Chondrocyte (in vitro differentiated cells): Measurements from ENCODE around the gene IL1R2. TPM values are rescaled to one million over a fixed set of nuclear protein-coding genes. Genes with fewer than 3 reads are reported as not detected.

Experiments
- DNase-seq: peaks from one replicate; pipeline ENCODE4 v3.0.0; 2021; ENCODE audit warnings: mixed read lengths, low spot score
- H3K27ac Mint-ChIP-seq: one replicate; pipeline ENCODE4 v1.8.0; 2021; ENCODE audit warnings: mild to moderate bottlenecking, moderate library complexity, mixed read lengths; ENCODE audit not compliant: unreplicated experiment
- H3K27me3 Mint-ChIP-seq: 2 replicates; pipeline ENCODE4 v1.8.0; 2021; ENCODE audit warnings: low read depth, mixed read lengths
- H3K36me3 Mint-ChIP-seq: 2 replicates; pipeline ENCODE4 v1.8.0; 2021; ENCODE audit warnings: low read depth, mixed read lengths
- H3K4me1 Mint-ChIP-seq: 2 replicates; pipeline ENCODE4 v1.8.0; 2021; ENCODE audit warnings: low read depth, mild to moderate bottlenecking, mixed read lengths
- H3K4me3 Mint-ChIP-seq: one replicate; pipeline ENCODE4 v1.8.0; 2021; ENCODE audit warnings: mild to moderate bottlenecking, moderate library complexity, mixed read lengths; ENCODE audit not compliant: unreplicated experiment
- H3K9me3 Mint-ChIP-seq: 2 replicates; pipeline ENCODE4 v1.8.0; 2021; ENCODE audit warnings: low read depth, mixed read lengths
- total RNA-seq: library from RNA; stranded (reverse); gene quantifications from 3 replicates; pipeline ENCODE4 v1.2.1, GENCODE V29; 2021
- TF ChIP-seq, protein P1 (sequence below): fragments of 200-600 bp; sonication (generic); IDR thresholded peaks from 2 replicates; pipeline ENCODE4 v1.5.0; 2021; ENCODE audit warnings: antibody characterized with exemption, mild to moderate bottlenecking, moderate library complexity

IL1R2 gene
- total RNA-seq, 1 donor from 2014 or later: not detected

DNA sequence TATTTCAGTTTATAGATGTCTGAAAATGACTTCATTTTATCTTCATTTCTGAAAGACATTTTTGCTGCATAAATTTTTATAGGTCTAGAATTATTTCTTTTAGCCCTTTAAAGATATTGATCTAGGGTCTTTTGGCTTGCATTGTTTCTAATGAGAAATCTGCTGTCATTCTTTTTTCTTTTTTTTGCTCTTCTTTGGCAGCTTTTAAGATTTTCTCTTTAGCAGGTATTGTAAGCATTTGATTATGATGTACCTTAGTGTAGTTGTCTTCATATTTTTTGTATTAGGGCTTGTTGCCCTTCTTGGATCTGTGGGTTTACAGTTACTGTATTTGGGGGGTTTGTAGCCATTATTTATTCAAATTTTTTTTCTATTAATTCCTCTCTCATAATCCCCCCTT is 84.8 kb downstream of the IL1R2 start:
- H3K27ac Mint-ChIP-seq: no peak overlapping the region
- DNase-seq: no peak
- peaks cover 3% of the 10 kb centered on the region for H3K9me3 Mint-ChIP-seq
- TF ChIP-seq, protein P1, sequence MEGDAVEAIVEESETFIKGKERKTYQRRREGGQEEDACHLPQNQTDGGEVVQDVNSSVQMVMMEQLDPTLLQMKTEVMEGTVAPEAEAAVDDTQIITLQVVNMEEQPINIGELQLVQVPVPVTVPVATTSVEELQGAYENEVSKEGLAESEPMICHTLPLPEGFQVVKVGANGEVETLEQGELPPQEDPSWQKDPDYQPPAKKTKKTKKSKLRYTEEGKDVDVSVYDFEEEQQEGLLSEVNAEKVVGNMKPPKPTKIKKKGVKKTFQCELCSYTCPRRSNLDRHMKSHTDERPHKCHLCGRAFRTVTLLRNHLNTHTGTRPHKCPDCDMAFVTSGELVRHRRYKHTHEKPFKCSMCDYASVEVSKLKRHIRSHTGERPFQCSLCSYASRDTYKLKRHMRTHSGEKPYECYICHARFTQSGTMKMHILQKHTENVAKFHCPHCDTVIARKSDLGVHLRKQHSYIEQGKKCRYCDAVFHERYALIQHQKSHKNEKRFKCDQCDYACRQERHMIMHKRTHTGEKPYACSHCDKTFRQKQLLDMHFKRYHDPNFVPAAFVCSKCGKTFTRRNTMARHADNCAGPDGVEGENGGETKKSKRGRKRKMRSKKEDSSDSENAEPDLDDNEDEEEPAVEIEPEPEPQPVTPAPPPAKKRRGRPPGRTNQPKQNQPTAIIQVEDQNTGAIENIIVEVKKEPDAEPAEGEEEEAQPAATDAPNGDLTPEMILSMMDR: no peak
- H3K4me3 Mint-ChIP-seq: no peak overlapping the region
- H3K27me3 Mint-ChIP-seq: no peaks in the 10 kb centered on the region
- H3K4me1 Mint-ChIP-seq: peaks cover 19% of the 10 kb centered on the region
- H3K36me3 Mint-ChIP-seq: no peaks in the 10 kb centered on the region

Other genes starting within 250 kb of the IL1R2 start
- 22.0 to 53.7 TPM (median 22.9 TPM) in 3 replicates for gene IL1R1, start 150.8 kb downstream of the IL1R2 start, total RNA-seq
- 0.07 to 0.46 TPM in 2 of 3 replicates, not detected in the other for gene IL1RL2, start 195.1 kb downstream of the IL1R2 start, total RNA-seq